Neural cell (in vitro differentiated cells): ENCODE data around the gene EML5.

Source experiments
- CTCF ChIP-seq: fragments of 450-650 bp; IDR thresholded peaks from 2 replicates; pipeline ENCODE4 v1.5.1; 2014; ENCODE audit warnings: antibody characterized with exemption, mild to moderate bottlenecking, moderate library complexity; ENCODE audit not compliant: poor library complexity, severe bottlenecking
- EP300 ChIP-seq: fragments of 450-650 bp; conservative IDR thresholded peaks from 2 replicates; pipeline ENCODE4 v1.6.1; 2014; ENCODE audit warnings: antibody characterized with exemption, mild to moderate bottlenecking, moderate library complexity; ENCODE audit not compliant: poor library complexity, severe bottlenecking
- EZH2 ChIP-seq: fragments of 200-600, 300-800 bp; shearing (Covaris generic), sonication (generic); IDR thresholded peaks from 2 replicates; pipeline ENCODE4 v1.6.1; 2014; ENCODE audit warnings: antibody characterized with exemption, low read length, borderline replicate concordance, mild to moderate bottlenecking; ENCODE audit not compliant: insufficient read depth, poor library complexity, severe bottlenecking
- MXI1 ChIP-seq: fragments of 450-650 bp; conservative IDR thresholded peaks from 2 replicates; pipeline ENCODE4 v1.6.1; 2014; ENCODE audit warnings: antibody characterized with exemption, mild to moderate bottlenecking; ENCODE audit not compliant: poor library complexity, severe bottlenecking
- POLR2AphosphoS5 ChIP-seq: IDR thresholded peaks from 2 replicates; pipeline ENCODE4 v1.6.1; 2012
- RAD21 ChIP-seq: fragments of 450-650 bp; conservative IDR thresholded peaks from 2 replicates; pipeline ENCODE4 v1.6.1; 2014; ENCODE audit warnings: antibody characterized with exemption, mild to moderate bottlenecking, moderate library complexity
- SMC3 ChIP-seq: fragments of 450-650 bp; conservative IDR thresholded peaks from 2 replicates; pipeline ENCODE4 v1.6.1; 2014; ENCODE audit warnings: antibody characterized with exemption, mild to moderate bottlenecking, moderate library complexity; ENCODE audit not compliant: poor library complexity
- TAF1 ChIP-seq: IDR thresholded peaks from 2 replicates; pipeline ENCODE4 v1.6.1; 2012; ENCODE audit warnings: low read depth
- TF ChIP-seq, protein P1 (sequence below): IDR thresholded peaks from 2 replicates; pipeline ENCODE4 v1.6.1; 2012; ENCODE audit warnings: borderline replicate concordance

DNA sequence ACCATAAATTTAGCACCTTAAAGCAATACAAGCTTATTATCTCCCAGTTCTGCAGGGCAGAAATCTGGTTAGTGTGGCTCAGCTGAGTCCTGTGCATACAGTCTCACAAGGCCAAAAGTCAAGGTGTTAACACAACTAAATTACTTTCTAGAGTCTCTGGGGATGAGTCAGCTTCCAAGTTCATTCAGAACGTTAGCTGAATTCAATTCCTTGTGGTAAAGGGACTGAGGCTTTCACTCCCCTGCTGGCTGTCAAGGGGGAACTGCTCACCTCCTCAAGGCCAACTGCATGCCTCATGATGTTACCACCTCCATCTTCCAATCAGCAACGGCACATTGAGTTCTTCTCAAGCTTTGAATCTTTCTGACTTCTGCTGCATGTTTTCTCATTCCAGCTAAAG lies 27.6 kb downstream of the EML5 start:
- TF ChIP-seq SMC3 (no peak), EZH2 (no peak), CTCF (no peak), MXI1 (no peak), EP300 (no peak), POLR2AphosphoS5 (no peak), TAF1 (no peak), RAD21 (no peak)
- TF ChIP-seq, protein P1, sequence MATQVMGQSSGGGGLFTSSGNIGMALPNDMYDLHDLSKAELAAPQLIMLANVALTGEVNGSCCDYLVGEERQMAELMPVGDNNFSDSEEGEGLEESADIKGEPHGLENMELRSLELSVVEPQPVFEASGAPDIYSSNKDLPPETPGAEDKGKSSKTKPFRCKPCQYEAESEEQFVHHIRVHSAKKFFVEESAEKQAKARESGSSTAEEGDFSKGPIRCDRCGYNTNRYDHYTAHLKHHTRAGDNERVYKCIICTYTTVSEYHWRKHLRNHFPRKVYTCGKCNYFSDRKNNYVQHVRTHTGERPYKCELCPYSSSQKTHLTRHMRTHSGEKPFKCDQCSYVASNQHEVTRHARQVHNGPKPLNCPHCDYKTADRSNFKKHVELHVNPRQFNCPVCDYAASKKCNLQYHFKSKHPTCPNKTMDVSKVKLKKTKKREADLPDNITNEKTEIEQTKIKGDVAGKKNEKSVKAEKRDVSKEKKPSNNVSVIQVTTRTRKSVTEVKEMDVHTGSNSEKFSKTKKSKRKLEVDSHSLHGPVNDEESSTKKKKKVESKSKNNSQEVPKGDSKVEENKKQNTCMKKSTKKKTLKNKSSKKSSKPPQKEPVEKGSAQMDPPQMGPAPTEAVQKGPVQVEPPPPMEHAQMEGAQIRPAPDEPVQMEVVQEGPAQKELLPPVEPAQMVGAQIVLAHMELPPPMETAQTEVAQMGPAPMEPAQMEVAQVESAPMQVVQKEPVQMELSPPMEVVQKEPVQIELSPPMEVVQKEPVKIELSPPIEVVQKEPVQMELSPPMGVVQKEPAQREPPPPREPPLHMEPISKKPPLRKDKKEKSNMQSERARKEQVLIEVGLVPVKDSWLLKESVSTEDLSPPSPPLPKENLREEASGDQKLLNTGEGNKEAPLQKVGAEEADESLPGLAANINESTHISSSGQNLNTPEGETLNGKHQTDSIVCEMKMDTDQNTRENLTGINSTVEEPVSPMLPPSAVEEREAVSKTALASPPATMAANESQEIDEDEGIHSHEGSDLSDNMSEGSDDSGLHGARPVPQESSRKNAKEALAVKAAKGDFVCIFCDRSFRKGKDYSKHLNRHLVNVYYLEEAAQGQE: no peak
